Uterus (tissue), 2 donors: ENCODE results near the gene KLHL17.

Experiments used
- CTCF ChIP-seq, 4 experiments: fragments of 200-600 bp in 2 of 4; fragments of 450-650 bp in 2 of 4; sonication (generic) in 2 of 4; IDR thresholded peaks; one replicate each; pipeline ENCODE4 v1.5.1; 2016 to 2019; ENCODE audit warnings: antibody characterized with exemption in 4 of 4, mild to moderate bottlenecking in 2 of 4, moderate library complexity in 1 of 4
- POLR2A ChIP-seq, 2 donors: fragments of 450-650 bp; IDR thresholded peaks; one replicate each; pipeline ENCODE4 v1.6.1; 2016; ENCODE audit warnings: antibody characterized with exemption in 2 of 2, mild to moderate bottlenecking in 1 of 2, moderate library complexity in 1 of 2

- no peak for TF ChIP-seq CTCF (IDR thresholded peaks at IDR 0.05)
- TF ChIP-seq POLR2A (IDR thresholded peaks at IDR 0.05): peak in 1 of 2 donors; percentile 2
Measured at GRCh38 chr1:960363-961131, at the start of gene KLHL17.
